ENCODE data around the gene B3GAT1.
A peak's percentile ranks its signal among the peaks of the same experiment; 100 is the strongest.

B3GAT1 gene

DNA sequence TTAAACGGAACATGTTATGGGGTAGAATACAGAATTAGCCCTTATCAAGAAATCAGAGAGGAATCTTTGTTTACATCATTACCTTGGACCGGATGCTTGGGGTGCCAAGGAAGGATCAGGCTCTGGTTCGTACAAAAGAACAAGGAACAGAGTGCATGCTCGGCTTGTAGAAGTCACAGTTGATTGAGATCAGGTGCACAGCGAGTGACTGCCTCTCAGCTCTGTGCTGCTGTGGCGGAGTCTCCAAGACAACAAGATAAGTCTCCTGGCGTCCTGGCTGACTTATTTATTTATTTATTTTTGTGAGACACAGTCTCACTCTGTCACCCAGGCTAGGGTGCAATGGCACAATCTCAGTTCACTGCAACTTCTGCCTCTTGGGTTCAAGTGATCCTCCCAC, 48.5 kb downstream of the B3GAT1 start:
- Mint-ChIP-seq H3K4me3 (no peak overlapping the region), H3K27ac (no peak overlapping the region), H3K9me3 (no peaks in the 10 kb centered on the region), H3K4me1 (peaks cover 20% of the 10 kb centered on the region), H3K36me3 (ENCODE audit: low read depth) (no peaks in the 10 kb centered on the region), H3K27me3 (ENCODE audit: low read depth) (peaks cover 40% of the 10 kb centered on the region)
- TF ChIP-seq, protein P1, sequence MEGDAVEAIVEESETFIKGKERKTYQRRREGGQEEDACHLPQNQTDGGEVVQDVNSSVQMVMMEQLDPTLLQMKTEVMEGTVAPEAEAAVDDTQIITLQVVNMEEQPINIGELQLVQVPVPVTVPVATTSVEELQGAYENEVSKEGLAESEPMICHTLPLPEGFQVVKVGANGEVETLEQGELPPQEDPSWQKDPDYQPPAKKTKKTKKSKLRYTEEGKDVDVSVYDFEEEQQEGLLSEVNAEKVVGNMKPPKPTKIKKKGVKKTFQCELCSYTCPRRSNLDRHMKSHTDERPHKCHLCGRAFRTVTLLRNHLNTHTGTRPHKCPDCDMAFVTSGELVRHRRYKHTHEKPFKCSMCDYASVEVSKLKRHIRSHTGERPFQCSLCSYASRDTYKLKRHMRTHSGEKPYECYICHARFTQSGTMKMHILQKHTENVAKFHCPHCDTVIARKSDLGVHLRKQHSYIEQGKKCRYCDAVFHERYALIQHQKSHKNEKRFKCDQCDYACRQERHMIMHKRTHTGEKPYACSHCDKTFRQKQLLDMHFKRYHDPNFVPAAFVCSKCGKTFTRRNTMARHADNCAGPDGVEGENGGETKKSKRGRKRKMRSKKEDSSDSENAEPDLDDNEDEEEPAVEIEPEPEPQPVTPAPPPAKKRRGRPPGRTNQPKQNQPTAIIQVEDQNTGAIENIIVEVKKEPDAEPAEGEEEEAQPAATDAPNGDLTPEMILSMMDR (IDR thresholded peaks at IDR 0.05; ENCODE audit: unreplicated experiment in 3 of 3) = no peak

- no peaks in the 10 kb centered on the region for H3K36me3 Mint-ChIP-seq (ENCODE audit: low read depth)
- no peak overlapping the region for H3K27ac Mint-ChIP-seq
- peaks cover 20% of the 10 kb centered on the region for H3K4me1 Mint-ChIP-seq
- TF ChIP-seq, protein P1 (IDR thresholded peaks at IDR 0.05; ENCODE audit: unreplicated experiment in 3 of 3) = no peak
- peaks cover 36% of the 10 kb centered on the region for H3K27me3 Mint-ChIP-seq (ENCODE audit: low read depth)
- no peaks in the 10 kb centered on the region for H3K9me3 Mint-ChIP-seq
- H3K4me3 Mint-ChIP-seq = no peak overlapping the region
These were observed 48.9 kb downstream of the B3GAT1 start for GRCh38 chr11:134363161-134363560.

GRCh38 chr11:134362192-134362901, 49.7 kb downstream of the B3GAT1 start:
- H3K4me1 Mint-ChIP-seq = peaks cover 18% of the 10 kb centered on the region
- H3K27me3 Mint-ChIP-seq (ENCODE audit: low read depth) = peaks cover 33% of the 10 kb centered on the region
- TF ChIP-seq, protein P1 (IDR thresholded peaks at IDR 0.05; ENCODE audit: unreplicated experiment in 3 of 3) = no peak
- H3K4me3 Mint-ChIP-seq = no peak overlapping the region
- no peaks in the 10 kb centered on the region for H3K36me3 Mint-ChIP-seq (ENCODE audit: low read depth)
- H3K9me3 Mint-ChIP-seq = no peaks in the 10 kb centered on the region
- H3K27ac Mint-ChIP-seq = peak overlapping the region in 1 of 3 experiments; percentile 10

DNA sequence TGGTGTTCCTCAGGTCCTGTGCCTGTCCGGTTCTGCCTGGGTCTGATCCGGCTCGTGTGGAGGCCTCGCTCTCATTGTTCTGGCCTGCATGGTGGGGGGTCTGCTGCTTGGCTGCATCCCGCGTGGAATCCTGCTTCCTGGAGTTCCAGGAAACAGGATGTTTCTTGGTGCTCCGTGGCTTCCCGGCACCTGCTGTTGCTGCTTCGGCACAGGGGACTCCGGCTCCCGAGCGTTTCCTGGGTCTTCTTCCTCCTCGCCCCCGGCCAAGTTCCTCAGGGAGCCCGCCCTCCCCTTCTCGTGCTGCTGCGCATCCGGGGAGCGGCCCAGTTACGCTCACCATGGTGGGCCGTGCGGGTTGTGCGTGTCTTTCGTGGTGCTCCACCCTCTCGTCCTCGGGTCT, 50.4 kb downstream of the B3GAT1 start:
- H3K27me3 Mint-ChIP-seq (ENCODE audit: low read depth) = peaks cover 32% of the 10 kb centered on the region
- H3K27ac Mint-ChIP-seq = peak overlapping the region in 1 of 3 experiments; percentile 10
- H3K4me1 Mint-ChIP-seq = peaks cover 14% of the 10 kb centered on the region
- no peak overlapping the region for H3K4me3 Mint-ChIP-seq
- H3K9me3 Mint-ChIP-seq = no peaks in the 10 kb centered on the region
- no peaks in the 10 kb centered on the region for H3K36me3 Mint-ChIP-seq (ENCODE audit: low read depth)
- TF ChIP-seq, protein P1 (IDR thresholded peaks at IDR 0.05; ENCODE audit: unreplicated experiment in 3 of 3) = no peak

GRCh38 chr11:134360050-134360835, 51.8 kb downstream of the B3GAT1 start:
- TF ChIP-seq, protein P1 (IDR thresholded peaks at IDR 0.05; ENCODE audit: unreplicated experiment in 3 of 3) = peak; percentile 96 to 98 (median 97)
- Mint-ChIP-seq H3K27ac (peak overlapping the region in 1 of 3 experiments; percentile 20), H3K27me3 (ENCODE audit: low read depth) (peaks cover 32% of the 10 kb centered on the region), H3K9me3 (no peaks in the 10 kb centered on the region), H3K4me3 (no peak overlapping the region), H3K36me3 (ENCODE audit: low read depth) (no peaks in the 10 kb centered on the region), H3K4me1 (peaks cover 10% of the 10 kb centered on the region)
